Ishikawa (cell line): ENCODE measurements around the gene CAMTA1.

Source experiments
- CEBPB ChIP-seq: IDR thresholded peaks from 2 replicates; pipeline ENCODE4 v1.6.1; 2012
- CREB1 ChIP-seq: IDR thresholded peaks from 2 replicates; pipeline ENCODE4 v1.6.1; 2012; ENCODE audit warnings: low read depth
- EGR1 ChIP-seq: IDR thresholded peaks from 2 replicates; pipeline ENCODE4 v1.6.1; 2012
- EP300 ChIP-seq: IDR thresholded peaks from 2 replicates; pipeline ENCODE4 v1.6.1; 2012; ENCODE audit warnings: borderline replicate concordance
- FOXM1 ChIP-seq: IDR thresholded peaks from 2 replicates; pipeline ENCODE4 v1.6.1; 2012; ENCODE audit warnings: low read depth, borderline replicate concordance
- NFIC ChIP-seq: IDR thresholded peaks from 2 replicates; pipeline ENCODE4 v1.6.1; 2012
- RAD21 ChIP-seq: IDR thresholded peaks from 2 replicates; pipeline ENCODE4 v1.6.1; 2012; ENCODE audit warnings: low read depth
- TAF1 ChIP-seq: IDR thresholded peaks from 2 replicates; pipeline ENCODE4 v1.6.1; 2012; ENCODE audit warnings: low read depth, mild to moderate bottlenecking
- TCF12 ChIP-seq: IDR thresholded peaks from 2 replicates; pipeline ENCODE4 v1.6.1; 2012; ENCODE audit warnings: low read depth
- TEAD4 ChIP-seq: IDR thresholded peaks from 2 replicates; pipeline ENCODE4 v1.6.1; 2012
- YY1 ChIP-seq: IDR thresholded peaks from 2 replicates; pipeline ENCODE4 v1.6.1; 2012; ENCODE audit warnings: low read depth
- ZBTB7A ChIP-seq: IDR thresholded peaks from 2 replicates; pipeline ENCODE4 v1.6.1; 2012; ENCODE audit warnings: low read depth
- TF ChIP-seq, protein P1 (sequence below): IDR thresholded peaks from 2 replicates; pipeline ENCODE4 v1.6.1; 2012; ENCODE audit warnings: low read depth, mild to moderate bottlenecking
- TF ChIP-seq, protein P2 (sequence below): IDR thresholded peaks from 2 replicates; pipeline ENCODE4 v1.6.1; 2012
- TF ChIP-seq, protein P3 (sequence below): IDR thresholded peaks from 2 replicates; pipeline ENCODE4 v1.6.1; 2012

CAMTA1 gene

DNA sequence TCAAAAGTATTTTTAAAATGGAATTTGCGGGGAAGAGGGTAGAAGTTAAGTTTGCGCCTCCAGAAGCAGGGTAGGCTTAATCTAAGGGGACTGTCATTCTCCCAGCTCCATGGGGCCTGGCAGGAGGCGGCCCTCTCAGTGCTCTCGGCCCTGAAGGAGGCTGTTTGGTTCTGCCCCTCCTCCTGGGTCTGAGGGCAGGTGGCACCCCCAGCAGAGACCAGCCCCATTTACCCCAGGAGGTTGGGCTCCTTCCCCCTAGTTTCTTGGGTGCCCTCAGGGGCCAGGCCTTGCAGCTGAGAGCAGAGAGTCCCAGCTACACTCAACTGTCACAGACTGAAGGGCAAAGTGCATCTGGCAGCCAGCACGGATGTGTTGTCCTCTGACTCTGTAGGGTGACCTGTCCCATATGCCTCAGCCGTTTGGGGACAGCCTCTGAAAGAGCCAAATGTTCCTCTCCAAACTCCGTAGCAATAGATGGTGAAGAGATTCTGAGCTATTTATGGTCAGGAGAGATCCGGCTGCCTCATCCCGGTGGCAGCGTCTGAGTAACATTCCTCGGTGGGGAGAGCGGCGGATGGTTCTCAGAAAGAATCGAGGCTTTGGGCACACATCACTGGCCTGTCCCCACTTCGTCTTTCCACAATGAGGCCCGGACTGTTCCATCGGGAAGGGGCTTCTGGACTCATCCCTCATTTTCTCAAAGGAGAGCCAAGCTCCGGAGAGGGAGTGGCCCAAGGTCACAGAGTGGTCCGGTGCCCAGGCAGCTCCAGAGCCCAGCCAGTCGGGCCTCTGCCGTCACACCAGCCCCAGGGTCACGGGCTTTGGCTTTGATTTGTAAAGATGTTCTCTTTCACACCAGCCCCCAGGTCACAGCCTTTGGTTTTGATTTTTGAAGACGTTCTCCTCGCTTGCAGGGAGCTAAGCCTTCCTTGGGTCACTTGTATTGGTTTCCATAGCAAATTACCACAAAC, 561.6 kb downstream of the CAMTA1 start:
- TF ChIP-seq TEAD4 (no peak), YY1 (no peak), EGR1 (no peak), CEBPB (no peak), FOXM1 (no peak), ZBTB7A (no peak), NFIC (no peak), TAF1 (no peak), TCF12 (no peak), CREB1 (no peak)
- TF ChIP-seq, protein P1, sequence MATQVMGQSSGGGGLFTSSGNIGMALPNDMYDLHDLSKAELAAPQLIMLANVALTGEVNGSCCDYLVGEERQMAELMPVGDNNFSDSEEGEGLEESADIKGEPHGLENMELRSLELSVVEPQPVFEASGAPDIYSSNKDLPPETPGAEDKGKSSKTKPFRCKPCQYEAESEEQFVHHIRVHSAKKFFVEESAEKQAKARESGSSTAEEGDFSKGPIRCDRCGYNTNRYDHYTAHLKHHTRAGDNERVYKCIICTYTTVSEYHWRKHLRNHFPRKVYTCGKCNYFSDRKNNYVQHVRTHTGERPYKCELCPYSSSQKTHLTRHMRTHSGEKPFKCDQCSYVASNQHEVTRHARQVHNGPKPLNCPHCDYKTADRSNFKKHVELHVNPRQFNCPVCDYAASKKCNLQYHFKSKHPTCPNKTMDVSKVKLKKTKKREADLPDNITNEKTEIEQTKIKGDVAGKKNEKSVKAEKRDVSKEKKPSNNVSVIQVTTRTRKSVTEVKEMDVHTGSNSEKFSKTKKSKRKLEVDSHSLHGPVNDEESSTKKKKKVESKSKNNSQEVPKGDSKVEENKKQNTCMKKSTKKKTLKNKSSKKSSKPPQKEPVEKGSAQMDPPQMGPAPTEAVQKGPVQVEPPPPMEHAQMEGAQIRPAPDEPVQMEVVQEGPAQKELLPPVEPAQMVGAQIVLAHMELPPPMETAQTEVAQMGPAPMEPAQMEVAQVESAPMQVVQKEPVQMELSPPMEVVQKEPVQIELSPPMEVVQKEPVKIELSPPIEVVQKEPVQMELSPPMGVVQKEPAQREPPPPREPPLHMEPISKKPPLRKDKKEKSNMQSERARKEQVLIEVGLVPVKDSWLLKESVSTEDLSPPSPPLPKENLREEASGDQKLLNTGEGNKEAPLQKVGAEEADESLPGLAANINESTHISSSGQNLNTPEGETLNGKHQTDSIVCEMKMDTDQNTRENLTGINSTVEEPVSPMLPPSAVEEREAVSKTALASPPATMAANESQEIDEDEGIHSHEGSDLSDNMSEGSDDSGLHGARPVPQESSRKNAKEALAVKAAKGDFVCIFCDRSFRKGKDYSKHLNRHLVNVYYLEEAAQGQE: no peak
- TF ChIP-seq, protein P2, sequence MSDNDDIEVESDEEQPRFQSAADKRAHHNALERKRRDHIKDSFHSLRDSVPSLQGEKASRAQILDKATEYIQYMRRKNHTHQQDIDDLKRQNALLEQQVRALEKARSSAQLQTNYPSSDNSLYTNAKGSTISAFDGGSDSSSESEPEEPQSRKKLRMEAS: no peak
- TF ChIP-seq, protein P3, sequence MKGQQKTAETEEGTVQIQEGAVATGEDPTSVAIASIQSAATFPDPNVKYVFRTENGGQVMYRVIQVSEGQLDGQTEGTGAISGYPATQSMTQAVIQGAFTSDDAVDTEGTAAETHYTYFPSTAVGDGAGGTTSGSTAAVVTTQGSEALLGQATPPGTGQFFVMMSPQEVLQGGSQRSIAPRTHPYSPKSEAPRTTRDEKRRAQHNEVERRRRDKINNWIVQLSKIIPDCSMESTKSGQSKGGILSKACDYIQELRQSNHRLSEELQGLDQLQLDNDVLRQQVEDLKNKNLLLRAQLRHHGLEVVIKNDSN: no peak

DNA sequence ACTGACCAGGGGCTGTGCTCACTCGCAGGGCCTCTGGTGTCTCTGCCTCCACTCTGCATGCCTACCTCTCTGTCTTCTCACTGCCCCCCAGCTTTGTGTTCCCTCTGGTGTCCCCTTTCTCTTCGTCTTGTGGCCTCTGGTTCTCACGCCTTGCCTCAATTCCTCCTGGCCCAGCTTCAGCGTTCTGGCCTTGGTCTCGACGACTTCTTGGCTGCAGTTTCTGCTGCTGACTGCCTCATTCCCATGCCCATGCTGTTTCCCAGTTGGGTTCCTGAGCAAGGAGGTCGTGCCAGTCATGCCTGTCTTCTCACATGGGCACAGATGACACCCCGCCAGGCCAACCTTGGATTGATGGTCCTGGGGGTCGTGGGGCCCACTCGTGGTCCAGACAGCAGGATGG, 562.8 kb downstream of the CAMTA1 start:
- TF ChIP-seq TEAD4: no peak
- TF ChIP-seq, protein P3: no peak
- no peak for TF ChIP-seq TCF12
- TF ChIP-seq EGR1: no peak
- TF ChIP-seq CREB1: no peak
- TF ChIP-seq, protein P2: no peak
- no peak for TF ChIP-seq CEBPB

DNA sequence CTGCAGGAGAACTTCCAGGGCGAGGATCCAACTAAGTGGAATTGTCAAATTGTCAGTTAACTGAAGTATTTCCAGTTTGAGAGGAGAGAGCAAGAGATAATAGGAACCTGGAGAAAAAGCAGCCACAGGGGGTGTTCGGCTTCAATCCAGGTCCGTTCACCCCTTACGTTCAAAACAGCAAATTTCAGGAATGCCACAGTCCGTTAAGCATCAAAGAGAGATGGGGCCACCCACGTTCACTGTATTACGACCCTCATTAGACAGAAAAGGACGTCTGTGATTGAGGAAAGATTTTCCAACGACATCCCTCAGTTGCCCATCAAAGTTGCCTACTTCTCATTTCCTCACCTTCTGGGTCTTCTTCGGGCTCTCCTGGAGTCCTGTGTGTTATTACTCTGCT, 563.3 kb downstream of the CAMTA1 start:
- TF ChIP-seq TEAD4 (no peak), EP300 (no peak), RAD21 (no peak), NFIC (no peak)
- TF ChIP-seq, protein P1: no peak
- TF ChIP-seq, protein P3: no peak

DNA sequence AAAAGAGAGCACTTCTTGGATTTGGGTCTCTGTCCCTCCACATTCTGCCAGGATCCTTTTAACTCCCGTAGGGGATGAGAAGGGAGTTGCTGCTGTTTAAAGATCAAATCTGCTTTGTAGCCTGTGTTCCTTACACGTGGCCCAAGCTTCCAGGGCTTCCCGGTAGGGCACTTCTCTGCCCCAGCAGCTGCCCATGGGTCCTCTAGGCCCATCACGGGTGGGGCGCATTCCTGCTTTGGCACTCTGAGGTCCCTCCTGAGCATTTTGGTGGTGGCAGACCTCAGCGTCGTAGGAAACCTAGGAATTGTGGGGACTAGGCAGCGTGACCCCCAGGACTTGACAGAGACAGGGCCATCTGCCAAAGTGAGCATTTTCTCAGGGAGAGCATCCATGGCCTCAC, 565.5 kb downstream of the CAMTA1 start:
- TF ChIP-seq RAD21 (no peak), FOXM1 (no peak), EGR1 (no peak), CEBPB (no peak), TEAD4 (no peak), NFIC (no peak), TAF1 (no peak), CREB1 (no peak), ZBTB7A (no peak), YY1 (no peak), EP300 (no peak), TCF12 (no peak)
- TF ChIP-seq, protein P3: no peak
- TF ChIP-seq, protein P2: no peak
- TF ChIP-seq, protein P1: no peak
